ENCODE results near the gene TPP2. TPM values are rescaled to one million over a fixed set of nuclear protein-coding genes. Genes with fewer than 3 reads are reported as not detected.

The TPP2 gene
- total RNA-seq, 2 donors from 2014 or later = 41.7 to 49.9 TPM

DNA sequence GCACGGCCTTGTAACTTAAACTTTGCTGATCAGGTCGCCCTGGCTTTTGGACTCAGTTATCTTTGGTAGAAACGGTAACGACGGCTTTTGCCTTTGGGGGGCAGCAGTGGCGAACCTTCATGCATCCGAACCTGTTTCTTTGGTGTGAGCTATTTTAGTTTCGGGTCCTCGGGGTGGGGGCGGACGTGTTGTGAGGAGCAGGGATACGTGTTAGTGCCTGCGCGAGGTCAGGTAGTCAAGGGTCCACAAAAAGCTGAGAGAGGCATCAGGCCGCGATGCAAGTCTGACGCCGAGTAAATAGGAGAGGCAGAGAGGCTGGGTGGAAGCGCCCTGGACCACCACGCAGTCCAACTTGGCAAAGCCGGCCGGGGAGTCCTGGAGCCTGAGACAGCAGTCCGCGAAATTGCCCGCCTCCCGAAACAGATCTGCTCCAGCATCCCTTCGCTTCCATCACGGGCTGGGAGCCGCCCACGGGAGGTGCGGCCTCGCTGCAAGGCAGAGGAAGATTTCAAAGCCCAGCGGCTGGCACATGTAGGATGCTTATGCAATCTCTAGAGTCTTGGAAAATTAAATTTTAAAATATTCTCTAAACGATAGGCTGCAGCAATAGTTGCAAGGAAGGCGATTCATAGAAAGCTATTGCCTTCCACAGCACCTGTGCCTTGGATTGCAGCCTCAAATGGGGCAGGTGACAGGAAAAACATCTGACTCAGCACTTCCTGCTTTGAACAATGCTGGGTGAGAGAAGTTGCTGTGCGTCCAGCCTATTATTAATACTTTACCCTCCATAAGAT is 4.6 kb upstream of the TPP2 start:
- H3K27me3 ChIP-seq (replicated peaks; ENCODE audit: insufficient read depth) = no peaks in the 10 kb centered on the region
- H3K36me3 ChIP-seq = no peaks in the 10 kb centered on the region
- H3K9me3 ChIP-seq = no peaks in the 10 kb centered on the region
- ATAC-seq (ENCODE audit: insufficient number of reproducible peaks, low FRiP score, low read depth) (no peak), DNase-seq (ENCODE audit: low spot score) (peak; percentile 38)
- peak overlapping the region; percentile 75 for H3K4me3 ChIP-seq
- H3K27ac ChIP-seq = peak overlapping the region; percentile 51 to 56
- peak; percentile 58 for TF ChIP-seq CTCF (IDR thresholded peaks at IDR 0.05)
- peaks cover 11 to 13% of the 10 kb centered on the region in 2 donors for H3K4me1 ChIP-seq (ENCODE audit: control insufficient read depth in 1 of 2, low read depth in 2 of 2)

DNA sequence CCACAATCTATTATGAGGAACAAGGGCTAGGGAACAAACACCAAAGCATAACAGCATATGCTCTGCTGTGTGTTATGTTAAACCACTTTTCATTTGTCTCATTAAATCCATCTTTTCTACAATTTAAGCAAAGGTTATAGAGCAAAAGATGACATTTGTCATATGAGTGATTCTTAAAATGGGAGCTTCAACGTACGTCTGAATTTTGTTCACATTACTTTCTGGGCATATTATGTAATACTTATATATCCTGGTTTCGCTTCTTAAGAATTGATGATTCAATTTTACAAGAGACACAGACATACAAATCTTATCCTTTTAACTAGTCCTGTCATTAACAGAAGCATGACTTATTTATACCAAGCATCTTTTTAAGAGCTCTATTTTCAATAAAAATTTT is 3.3 kb upstream of the TPP2 start:
- Histone ChIP-seq H3K4me1 (ENCODE audit: control insufficient read depth in 1 of 2, low read depth in 2 of 2) (peaks cover 16 to 22% of the 10 kb centered on the region in 2 donors), H3K36me3 (no peaks in the 10 kb centered on the region), H3K4me3 (no peak overlapping the region), H3K27me3 (replicated peaks; ENCODE audit: insufficient read depth) (no peaks in the 10 kb centered on the region), H3K9me3 (no peaks in the 10 kb centered on the region), H3K27ac (no peak overlapping the region)
- DNase-seq (ENCODE audit: low spot score) (no peak), ATAC-seq (ENCODE audit: insufficient number of reproducible peaks, low FRiP score, low read depth) (no peak)
- no peak for TF ChIP-seq CTCF (IDR thresholded peaks at IDR 0.05)

- no peaks in the 10 kb centered on the region for H3K9me3 ChIP-seq
- DNase-seq (ENCODE audit: low spot score) (no peak), ATAC-seq (ENCODE audit: insufficient number of reproducible peaks, low FRiP score, low read depth) (no peak)
- no peaks in the 10 kb centered on the region for H3K27me3 ChIP-seq (replicated peaks; ENCODE audit: insufficient read depth)
- no peaks in the 10 kb centered on the region for H3K36me3 ChIP-seq
- peaks cover 26 to 40% of the 10 kb centered on the region in 2 donors for H3K4me1 ChIP-seq (ENCODE audit: control insufficient read depth in 1 of 2, low read depth in 2 of 2)
- H3K4me3 ChIP-seq = peak overlapping the region; percentile 98
- H3K27ac ChIP-seq = peak overlapping the region; percentile 99
- TF ChIP-seq CTCF (IDR thresholded peaks at IDR 0.05) = no peak
Measured at GRCh38 chr13:102597029-102597961, 509 bp downstream of the TPP2 start.

GRCh38 chr13:102598061-102598460 is 1.3 kb downstream of the TPP2 start:
- DNase-seq (ENCODE audit: low spot score) = no peak
- no peaks in the 10 kb centered on the region for H3K9me3 ChIP-seq
- no peak for TF ChIP-seq CTCF (IDR thresholded peaks at IDR 0.05)
- no peak overlapping the region for H3K27ac ChIP-seq
- H3K27me3 ChIP-seq (replicated peaks; ENCODE audit: insufficient read depth) = no peaks in the 10 kb centered on the region
- H3K4me1 ChIP-seq (ENCODE audit: control insufficient read depth in 1 of 2, low read depth in 2 of 2) = peaks cover 19 to 37% of the 10 kb centered on the region in 2 donors
- ATAC-seq (ENCODE audit: insufficient number of reproducible peaks, low FRiP score, low read depth) = no peak
- no peaks in the 10 kb centered on the region for H3K36me3 ChIP-seq
- peak overlapping the region; percentile 98 for H3K4me3 ChIP-seq

DNA sequence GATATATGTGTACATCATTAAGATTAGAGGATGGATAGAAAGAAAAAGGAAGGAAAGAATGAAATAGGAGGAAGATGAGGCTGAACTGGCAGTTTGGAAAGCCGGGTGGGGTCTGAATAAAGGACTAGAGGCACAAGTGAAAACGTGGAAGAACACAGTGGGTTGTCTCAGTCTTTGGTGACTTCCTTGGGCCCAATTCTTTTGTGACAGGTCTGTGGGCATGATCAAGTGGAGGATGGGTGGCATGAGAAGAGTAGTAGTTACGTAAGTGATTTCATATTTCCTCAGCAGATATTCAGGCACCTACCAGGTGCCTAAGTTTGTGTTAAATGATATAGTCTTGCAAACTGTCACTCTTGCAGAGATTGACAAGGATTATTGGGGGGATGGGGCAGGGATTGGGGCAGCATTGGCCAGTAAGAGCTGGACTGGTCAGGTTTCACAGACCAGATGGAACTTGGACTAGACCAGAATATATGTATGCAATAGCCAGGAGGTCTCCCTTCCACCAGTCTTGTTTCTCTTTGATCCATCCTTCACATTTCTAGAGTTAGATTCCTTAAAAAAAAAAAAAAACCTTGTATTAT is 2.7 kb downstream of the TPP2 start:
- no peak overlapping the region for H3K27ac ChIP-seq
- TF ChIP-seq CTCF (IDR thresholded peaks at IDR 0.05) = no peak
- no peaks in the 10 kb centered on the region for H3K9me3 ChIP-seq
- peaks cover 19 to 37% of the 10 kb centered on the region in 2 donors for H3K4me1 ChIP-seq (ENCODE audit: control insufficient read depth in 1 of 2, low read depth in 2 of 2)
- ATAC-seq (ENCODE audit: insufficient number of reproducible peaks, low FRiP score, low read depth) = no peak
- no peaks in the 10 kb centered on the region for H3K36me3 ChIP-seq
- DNase-seq (ENCODE audit: low spot score) = no peak
- H3K4me3 ChIP-seq = no peak overlapping the region
- H3K27me3 ChIP-seq (replicated peaks; ENCODE audit: insufficient read depth) = no peaks in the 10 kb centered on the region

Data from thoracic aorta (tissue), 2 donors.